ENCODE measurements around the gene SMIM1.

DNA sequence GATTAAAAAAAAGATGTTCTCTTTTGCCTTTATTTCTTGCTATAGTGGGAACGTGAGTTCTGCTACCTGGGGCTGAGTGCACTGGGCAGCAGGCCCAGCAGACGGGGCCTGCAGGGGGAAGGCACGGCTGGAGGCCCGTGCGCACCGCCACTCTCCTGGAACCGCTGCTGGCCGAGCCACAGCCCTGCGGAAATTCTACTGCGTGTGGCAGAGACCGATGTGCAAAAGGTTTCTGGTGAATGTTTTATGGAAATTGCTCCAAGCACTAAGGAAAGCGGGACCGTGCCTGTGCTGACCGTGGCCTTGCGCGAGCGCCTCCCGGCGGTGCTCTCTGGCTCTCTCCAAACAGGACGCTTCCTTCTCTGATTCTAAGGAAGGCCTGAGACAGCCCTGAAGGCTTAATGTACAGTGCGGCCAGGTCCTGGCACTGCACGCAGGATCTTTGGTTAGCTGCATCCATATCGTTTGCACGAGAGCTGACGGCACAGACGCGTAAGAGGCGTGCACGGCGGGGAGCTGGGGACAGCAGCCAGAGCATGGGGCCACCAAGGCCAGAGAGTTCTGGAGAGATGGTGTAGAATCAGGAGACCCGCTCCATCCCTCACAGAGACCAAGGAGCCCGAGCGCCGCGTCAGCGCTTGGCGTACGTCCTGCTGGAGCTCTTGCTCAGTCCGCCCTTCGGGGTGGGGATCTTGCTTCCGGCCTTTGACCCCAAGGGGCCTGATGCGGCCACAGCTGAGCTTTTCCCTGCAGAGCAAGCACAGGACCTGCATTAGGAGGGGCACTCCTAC lies 42.4 kb downstream of the SMIM1 start:
- TF ChIP-seq, protein P1, sequence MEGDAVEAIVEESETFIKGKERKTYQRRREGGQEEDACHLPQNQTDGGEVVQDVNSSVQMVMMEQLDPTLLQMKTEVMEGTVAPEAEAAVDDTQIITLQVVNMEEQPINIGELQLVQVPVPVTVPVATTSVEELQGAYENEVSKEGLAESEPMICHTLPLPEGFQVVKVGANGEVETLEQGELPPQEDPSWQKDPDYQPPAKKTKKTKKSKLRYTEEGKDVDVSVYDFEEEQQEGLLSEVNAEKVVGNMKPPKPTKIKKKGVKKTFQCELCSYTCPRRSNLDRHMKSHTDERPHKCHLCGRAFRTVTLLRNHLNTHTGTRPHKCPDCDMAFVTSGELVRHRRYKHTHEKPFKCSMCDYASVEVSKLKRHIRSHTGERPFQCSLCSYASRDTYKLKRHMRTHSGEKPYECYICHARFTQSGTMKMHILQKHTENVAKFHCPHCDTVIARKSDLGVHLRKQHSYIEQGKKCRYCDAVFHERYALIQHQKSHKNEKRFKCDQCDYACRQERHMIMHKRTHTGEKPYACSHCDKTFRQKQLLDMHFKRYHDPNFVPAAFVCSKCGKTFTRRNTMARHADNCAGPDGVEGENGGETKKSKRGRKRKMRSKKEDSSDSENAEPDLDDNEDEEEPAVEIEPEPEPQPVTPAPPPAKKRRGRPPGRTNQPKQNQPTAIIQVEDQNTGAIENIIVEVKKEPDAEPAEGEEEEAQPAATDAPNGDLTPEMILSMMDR (IDR thresholded peaks at IDR 0.05) = no peak
- TF ChIP-seq ZFX (IDR thresholded peaks at IDR 0.05; ENCODE audit: borderline replicate concordance) = no peak
